HepG2 (cell line): ENCODE results near the gene CDYL.

Experiments used
- CHD2 ChIP-seq: IDR thresholded peaks from 2 replicates; pipeline ENCODE4 v1.6.1; 2011; ENCODE audit warnings: low read depth, low read length, improper control_type of control experiment
- FOSL2 ChIP-seq: sonication (generic); formaldehyde crosslinking; IDR thresholded peaks from 2 replicates; pipeline ENCODE4 v1.4.0; 2020; ENCODE audit warnings: missing genetic modification reagents
- FOXM1 ChIP-seq: sonication (generic); formaldehyde crosslinking; IDR thresholded peaks from 2 replicates; pipeline ENCODE4 v1.5.0; 2020; ENCODE audit warnings: missing genetic modification reagents
- REST ChIP-seq, 2 experiments: IDR thresholded peaks; 2 replicates each; pipeline ENCODE4 v1.6.1; 2011 to 2012; ENCODE audit warnings: low read length in 2 of 2, borderline replicate concordance in 1 of 2, low read depth in 1 of 2, mild to moderate bottlenecking in 1 of 2, moderate library complexity in 1 of 2
- TOE1 ChIP-seq: sonication (generic); formaldehyde crosslinking; IDR thresholded peaks from 2 replicates; pipeline ENCODE4 v1.4.0; 2020; ENCODE audit warnings: mild to moderate bottlenecking, missing genetic modification reagents
- ZSCAN30 ChIP-seq: sonication (generic); formaldehyde crosslinking; IDR thresholded peaks from 2 replicates; pipeline ENCODE4 v1.5.0; 2020; ENCODE audit warnings: mild to moderate bottlenecking, missing genetic modification reagents
- TF ChIP-seq, protein P1 (sequence below): sonication (generic); formaldehyde crosslinking; IDR thresholded peaks from 2 replicates; pipeline ENCODE4 v1.5.0; 2020; ENCODE audit warnings: mild to moderate bottlenecking, missing genetic modification reagents, moderate library complexity
- TF ChIP-seq, protein P2 (sequence below): sonication (generic); formaldehyde crosslinking; IDR thresholded peaks from 2 replicates; pipeline ENCODE4 v1.5.0; 2020; ENCODE audit warnings: missing genetic modification reagents

DNA sequence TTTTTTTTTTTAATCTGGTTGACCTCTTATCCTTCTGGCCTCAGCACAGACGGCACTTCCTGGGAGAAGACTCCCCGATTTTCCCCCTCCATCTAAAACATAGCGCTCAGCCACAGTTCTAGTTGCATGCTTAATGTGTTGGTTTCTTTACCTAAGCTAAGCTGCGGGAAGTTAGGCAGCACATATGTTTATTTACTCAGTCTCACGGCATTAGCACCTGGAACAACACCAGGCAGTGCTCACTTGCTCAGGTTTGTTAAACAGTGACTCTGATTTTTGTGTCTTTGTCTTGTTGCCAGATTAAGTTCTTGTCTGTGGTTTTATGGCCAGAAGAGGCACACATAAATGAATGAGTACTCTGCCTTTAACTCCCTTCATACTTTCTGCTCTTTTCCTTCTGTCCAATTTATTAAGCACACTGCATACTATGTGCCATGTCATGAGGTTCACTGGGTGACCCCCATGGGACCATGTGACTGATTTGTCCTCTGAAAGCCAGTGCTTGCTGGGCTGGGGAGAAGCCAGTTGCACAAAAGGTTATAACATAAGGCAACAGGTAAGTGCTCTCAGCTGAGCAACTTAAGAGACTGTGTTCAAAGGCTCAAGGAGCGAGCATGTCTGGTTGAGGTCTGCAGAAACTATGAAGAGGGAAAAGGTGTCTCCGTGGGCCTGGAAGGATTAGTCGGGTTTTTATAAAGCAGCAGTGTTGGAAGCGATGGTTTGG, 134.0 kb downstream of the CDYL start:
- TF ChIP-seq CHD2 (no peak), FOSL2 (no peak), FOXM1 (CRISPR knock-in tag) (no peak), REST (IDR thresholded peaks at IDR 0.05; ENCODE audit: borderline replicate concordance in 1 of 2, low read depth in 1 of 2, low read length in 2 of 2) (no peak), ZSCAN30 (CRISPR knock-in tag) (no peak), TOE1 (CRISPR knock-in tag) (no peak)
- TF ChIP-seq, protein P1, sequence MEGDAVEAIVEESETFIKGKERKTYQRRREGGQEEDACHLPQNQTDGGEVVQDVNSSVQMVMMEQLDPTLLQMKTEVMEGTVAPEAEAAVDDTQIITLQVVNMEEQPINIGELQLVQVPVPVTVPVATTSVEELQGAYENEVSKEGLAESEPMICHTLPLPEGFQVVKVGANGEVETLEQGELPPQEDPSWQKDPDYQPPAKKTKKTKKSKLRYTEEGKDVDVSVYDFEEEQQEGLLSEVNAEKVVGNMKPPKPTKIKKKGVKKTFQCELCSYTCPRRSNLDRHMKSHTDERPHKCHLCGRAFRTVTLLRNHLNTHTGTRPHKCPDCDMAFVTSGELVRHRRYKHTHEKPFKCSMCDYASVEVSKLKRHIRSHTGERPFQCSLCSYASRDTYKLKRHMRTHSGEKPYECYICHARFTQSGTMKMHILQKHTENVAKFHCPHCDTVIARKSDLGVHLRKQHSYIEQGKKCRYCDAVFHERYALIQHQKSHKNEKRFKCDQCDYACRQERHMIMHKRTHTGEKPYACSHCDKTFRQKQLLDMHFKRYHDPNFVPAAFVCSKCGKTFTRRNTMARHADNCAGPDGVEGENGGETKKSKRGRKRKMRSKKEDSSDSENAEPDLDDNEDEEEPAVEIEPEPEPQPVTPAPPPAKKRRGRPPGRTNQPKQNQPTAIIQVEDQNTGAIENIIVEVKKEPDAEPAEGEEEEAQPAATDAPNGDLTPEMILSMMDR (CRISPR knock-in tag): no peak
- TF ChIP-seq, protein P2, sequence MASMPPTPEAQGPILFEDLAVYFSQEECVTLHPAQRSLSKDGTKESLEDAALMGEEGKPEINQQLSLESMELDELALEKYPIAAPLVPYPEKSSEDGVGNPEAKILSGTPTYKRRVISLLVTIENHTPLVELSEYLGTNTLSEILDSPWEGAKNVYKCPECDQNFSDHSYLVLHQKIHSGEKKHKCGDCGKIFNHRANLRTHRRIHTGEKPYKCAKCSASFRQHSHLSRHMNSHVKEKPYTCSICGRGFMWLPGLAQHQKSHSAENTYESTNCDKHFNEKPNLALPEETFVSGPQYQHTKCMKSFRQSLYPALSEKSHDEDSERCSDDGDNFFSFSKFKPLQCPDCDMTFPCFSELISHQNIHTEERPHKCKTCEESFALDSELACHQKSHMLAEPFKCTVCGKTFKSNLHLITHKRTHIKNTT (CRISPR knock-in tag): no peak
